HG03558 (cell line): Measurements from ENCODE around the gene JARID2.
A peak's percentile ranks its signal among the peaks of the same experiment; 100 is the strongest.

Experiments used
- ATAC-seq: cut with Tn5 transposase; IDR thresholded peaks from one replicate; pipeline ENCODE4 v1.9.1; 2021; ENCODE audit warnings: moderate number of reproducible peaks; ENCODE audit not compliant: unreplicated experiment; ENCODE audit errors: extremely low read depth

JARID2 gene

GRCh38 chr6:15245361-15246216, at the start of gene JARID2:
JARID2 (plus strand) TSS chr6:15246069; CDS start chr6:15246540, 471 bp downstream.
- peak; percentile 34 for ATAC-seq

DNA sequence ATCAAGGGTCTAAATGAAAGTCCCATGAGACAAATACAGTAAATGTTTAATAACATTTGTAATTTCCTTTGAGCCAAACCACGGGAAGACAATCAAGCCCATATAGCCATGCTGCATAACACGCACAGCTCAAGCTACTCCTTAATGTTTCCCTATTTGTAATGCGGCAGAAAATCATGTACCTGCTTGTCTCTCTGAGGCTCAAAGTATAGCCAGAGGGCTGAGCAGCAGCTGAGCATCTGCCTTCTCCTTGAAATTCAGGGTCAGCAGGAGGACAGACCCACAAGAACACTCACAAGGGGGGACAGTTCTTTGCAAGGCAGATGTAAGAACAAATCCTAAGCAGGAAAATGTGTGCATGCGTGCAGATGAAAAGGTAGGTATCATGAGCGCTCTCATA, 45.8 kb upstream of the JARID2 start:
- ATAC-seq: no peak

GRCh38 chr6:15205321-15205720, 40.5 kb upstream of the JARID2 start:
- ATAC-seq: no peak

DNA sequence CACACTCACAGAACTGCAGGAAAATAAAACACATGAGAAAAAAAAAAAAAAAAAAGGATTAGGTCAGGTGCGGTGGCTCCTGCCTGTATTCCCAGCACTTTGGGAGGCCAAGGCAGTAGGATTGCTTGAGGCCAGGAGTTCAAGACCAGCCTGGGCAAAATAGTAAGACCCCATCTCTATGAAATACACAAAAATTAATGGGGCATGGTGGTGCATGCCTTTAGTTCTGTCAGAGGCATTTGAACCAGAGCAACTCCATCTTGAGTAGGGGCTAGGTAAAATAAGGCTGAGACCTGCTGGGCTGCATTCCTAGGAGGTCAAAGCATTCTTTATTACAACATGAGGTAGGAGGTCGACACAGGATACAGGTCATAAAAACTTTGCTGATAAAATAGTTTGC, 39.0 kb upstream of the JARID2 start:
- ATAC-seq: no peak

DNA sequence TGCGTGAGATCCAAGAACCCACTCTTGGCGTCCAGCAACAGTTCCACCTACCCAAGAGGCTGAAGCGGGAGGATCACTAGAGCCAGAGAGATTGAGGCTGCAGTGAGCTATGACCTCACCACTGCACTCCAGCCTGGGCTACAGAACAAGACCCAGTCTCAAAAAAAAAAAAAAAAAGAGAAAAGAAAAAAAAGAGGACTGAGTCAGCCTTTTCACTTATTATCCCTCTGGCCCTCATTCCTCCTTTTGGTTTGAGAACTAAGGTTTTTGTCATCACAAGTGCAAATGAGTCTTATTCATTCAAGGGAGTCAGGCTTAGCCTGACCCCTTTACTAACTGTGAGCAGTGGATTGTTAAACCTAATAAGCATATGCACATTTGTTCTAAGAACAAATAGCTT, 37.9 kb upstream of the JARID2 start:
- ATAC-seq: no peak

GRCh38 chr6:15213838-15214400, 31.9 kb upstream of the JARID2 start:
- no peak for ATAC-seq

DNA sequence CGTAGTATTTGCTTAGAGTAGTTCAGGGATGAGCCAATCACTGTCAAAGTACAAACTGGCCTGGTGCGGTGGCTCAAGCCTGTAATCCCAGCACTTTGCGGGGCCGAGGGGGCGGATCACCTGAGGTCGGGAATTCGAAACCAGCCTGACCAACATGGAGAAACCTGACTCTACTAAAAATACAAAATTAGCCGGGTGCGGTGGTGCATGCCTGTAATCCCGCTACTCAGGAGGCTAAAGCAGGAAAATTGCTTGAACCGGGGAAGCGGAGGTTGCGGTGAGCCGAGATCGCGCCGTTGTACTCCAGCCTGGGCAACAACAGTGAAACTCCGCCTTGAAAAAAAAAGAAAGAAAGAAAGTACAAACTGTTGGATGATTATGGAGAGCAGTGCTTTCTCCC, 27.5 kb upstream of the JARID2 start:
- ATAC-seq: no peak

DNA sequence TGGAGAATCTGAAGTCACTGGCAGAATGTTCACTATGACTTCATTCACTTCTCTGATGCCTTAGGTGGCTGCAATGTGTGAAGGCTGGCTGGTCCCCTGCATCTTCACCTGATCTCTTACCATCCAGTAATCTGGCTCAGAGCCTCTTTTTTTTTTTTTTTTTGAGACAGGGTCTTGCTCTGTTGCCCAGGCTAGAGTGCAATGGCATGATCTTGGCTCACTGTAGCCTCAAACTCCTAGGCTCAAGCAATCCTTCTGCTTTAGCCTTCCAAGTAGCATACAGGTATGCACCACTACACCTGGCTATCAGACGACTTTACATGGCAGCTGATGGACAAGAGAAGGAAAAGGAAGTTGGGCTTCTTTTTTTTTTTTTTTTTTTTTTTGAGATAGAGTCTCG, 25.8 kb upstream of the JARID2 start:
- no peak for ATAC-seq

- ATAC-seq: no peak
These were observed 18.0 kb upstream of the JARID2 start for GRCh38 chr6:15227827-15228318.

DNA sequence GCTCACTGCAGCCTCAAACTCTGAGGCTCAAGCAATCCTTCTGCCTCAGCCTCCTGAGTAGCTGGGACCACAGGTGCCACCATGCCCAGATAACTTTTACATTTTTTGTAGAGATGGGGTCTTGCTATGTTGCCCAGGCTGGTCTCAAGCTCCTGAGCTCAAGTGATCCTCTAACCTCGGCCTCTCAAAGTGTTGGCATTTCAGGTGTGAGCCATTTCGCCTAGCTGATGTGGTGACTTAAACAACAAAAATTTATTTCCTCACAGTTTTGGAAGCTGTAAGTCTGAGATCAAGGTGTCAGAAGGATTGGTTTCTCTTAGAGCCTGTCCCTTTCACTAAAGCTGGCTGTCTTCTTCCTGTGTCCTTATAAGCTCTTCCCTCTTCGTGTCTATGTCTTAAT, 15.0 kb upstream of the JARID2 start:
- ATAC-seq: no peak

GRCh38 chr6:15232836-15233510, 12.9 kb upstream of the JARID2 start:
- no peak for ATAC-seq

- ATAC-seq: no peak
These were observed 11.7 kb upstream of the JARID2 start for GRCh38 chr6:15234068-15234758.

DNA sequence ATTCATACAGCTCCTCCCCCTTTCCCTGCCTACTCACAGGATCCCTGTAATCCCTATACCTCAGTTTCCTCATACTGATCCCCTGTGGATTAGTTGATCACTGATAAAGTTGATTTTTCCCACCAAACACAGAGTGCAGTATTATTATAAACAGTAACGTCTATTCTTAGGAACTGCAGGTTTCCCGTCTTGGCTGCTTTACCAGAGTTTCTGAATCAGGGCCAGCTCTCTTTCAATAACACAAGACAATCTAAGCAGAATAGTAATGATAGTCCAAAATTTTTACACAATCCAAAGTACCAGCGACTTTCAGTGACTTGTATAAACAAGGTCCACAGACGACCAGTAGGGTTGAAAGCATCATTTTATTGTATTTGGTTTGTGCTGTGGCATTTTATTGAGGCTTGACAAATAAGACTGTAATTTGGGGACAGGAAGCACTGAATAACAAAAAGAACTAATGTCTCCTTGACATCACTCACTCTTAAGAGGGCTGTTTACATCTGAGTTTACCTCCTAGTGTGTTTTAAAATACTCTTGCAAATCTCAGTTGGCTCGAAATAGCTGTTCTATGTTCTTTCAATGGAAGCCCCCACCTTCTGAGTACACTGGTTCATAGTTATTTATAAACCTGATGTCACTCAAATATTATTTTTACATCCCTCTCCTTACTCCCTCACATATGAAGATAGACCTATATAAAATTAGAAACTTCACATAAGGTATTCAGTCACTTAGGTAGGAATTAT, 6.1 kb upstream of the JARID2 start:
- no peak for ATAC-seq

DNA sequence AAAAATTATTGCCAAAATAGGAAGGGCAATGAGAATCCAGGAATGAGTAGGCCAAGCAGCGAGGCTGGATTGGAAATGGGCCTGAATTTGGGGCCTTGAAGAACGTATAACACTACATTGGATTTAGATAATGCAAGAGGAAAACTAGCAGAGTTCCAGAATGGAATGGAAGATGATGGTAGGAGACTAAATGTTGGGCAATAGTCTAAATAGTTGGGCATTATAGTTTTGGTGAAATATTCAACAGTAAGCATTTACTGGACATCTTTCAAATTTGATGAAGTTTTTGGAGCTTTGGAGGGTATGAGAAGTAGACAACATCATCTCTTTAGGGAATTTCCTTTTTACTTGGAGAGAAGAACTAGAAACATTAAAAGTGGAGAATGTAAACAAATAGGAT, 3.4 kb upstream of the JARID2 start:
- ATAC-seq: no peak

- ATAC-seq: no peak
These were observed 2.8 kb upstream of the JARID2 start for GRCh38 chr6:15242937-15243614.

DNA sequence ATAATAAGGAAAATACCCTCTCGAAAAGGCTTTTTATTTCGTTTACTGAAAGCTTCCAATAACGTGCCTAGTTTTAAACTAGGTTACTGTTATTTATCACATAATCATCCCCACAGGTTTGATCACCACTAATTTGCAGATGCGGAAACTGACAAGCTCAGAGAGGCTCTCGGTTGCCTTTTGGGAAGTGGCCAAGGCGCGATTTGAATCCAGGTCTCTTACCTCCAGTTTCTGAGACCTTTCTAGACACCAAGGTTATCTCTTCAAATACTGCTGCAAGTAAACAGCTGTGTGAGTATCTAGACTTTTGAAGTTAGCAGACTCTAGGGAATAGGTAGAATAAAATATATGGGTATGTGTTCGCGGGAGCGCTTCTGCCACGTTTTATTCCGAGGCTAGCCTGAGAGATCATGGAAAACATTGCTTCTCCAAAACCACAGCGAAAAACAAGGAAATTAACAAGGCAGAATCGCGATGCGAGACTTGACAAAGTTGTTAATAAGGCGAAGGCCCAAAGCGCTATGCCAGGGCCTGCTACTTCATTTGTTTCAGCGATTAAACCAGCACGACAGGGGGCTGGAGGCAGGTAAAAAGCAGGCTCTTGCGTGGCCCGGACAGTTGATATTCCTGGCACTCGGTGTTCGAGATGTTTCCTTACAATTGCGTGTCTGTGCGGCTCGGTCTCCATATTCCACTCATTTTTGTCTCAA, 1.8 kb upstream of the JARID2 start:
- ATAC-seq: no peak

GRCh38 chr6:15244620-15245360, 1.1 kb upstream of the JARID2 start:
- peak; percentile 15 for ATAC-seq

GRCh38 chr6:15246217-15246665, 372 bp downstream of the JARID2 start:
- no peak for ATAC-seq
